Trophoblast cell (in vitro differentiated cells and primary cell): ENCODE data around the gene NFKBIE.

ENCODE experiments used
- DNase-seq, 2 donors: peaks; one replicate each; pipeline ENCODE4 v3.0.0-alpha.2; 2016
- H2AFZ ChIP-seq: 2 replicates; pipeline ENCODE4 v1.6.1; 2013; ENCODE audit warnings: low read length, moderate library complexity, mild to moderate bottlenecking; ENCODE audit not compliant: insufficient read depth, poor library complexity
- H2AK5ac ChIP-seq: 2 replicates; pipeline ENCODE4 v1.6.1; 2013; ENCODE audit warnings: mild to moderate bottlenecking, low read length
- H2BK120ac ChIP-seq: 2 replicates; pipeline ENCODE4 v1.6.1; 2013; ENCODE audit warnings: low read length, mild to moderate bottlenecking, moderate library complexity; ENCODE audit not compliant: insufficient read depth, poor library complexity
- H2BK12ac ChIP-seq: 2 replicates; pipeline ENCODE4 v1.6.1; 2013; ENCODE audit warnings: mild to moderate bottlenecking, low read length, moderate library complexity
- H2BK5ac ChIP-seq: 2 replicates; pipeline ENCODE4 v1.6.1; 2013; ENCODE audit warnings: low read length, low read depth, moderate library complexity, mild to moderate bottlenecking; ENCODE audit not compliant: poor library complexity
- H3K14ac ChIP-seq: 2 replicates; pipeline ENCODE4 v1.6.1; 2013; ENCODE audit warnings: mild to moderate bottlenecking, low read length
- H3K18ac ChIP-seq: 2 replicates; pipeline ENCODE4 v1.6.1; 2013; ENCODE audit warnings: mild to moderate bottlenecking, low read length
- H3K23ac ChIP-seq: 2 replicates; pipeline ENCODE4 v1.6.1; 2013; ENCODE audit warnings: low read length
- H3K27ac ChIP-seq: 2 replicates; pipeline ENCODE4 v1.5.1; 2013; ENCODE audit warnings: low read depth, mild to moderate bottlenecking, inconsistent platforms, low read length, moderate library complexity
- H3K27me3 ChIP-seq: 2 replicates; pipeline ENCODE4 v1.6.1; 2013; ENCODE audit warnings: inconsistent platforms, mild to moderate bottlenecking, low read length, moderate library complexity; ENCODE audit not compliant: insufficient read depth
- H3K36me3 ChIP-seq, 2 experiments: 1 replicate in 1 of 2; 2 replicates in 1 of 2; pipeline ENCODE4 v1.6.1; 2013; ENCODE audit warnings: low read length in 2 of 2, mild to moderate bottlenecking in 2 of 2, moderate library complexity in 1 of 2; ENCODE audit not compliant: insufficient read depth in 2 of 2, control insufficient read depth in 1 of 2
- H3K4ac ChIP-seq: 2 replicates; pipeline ENCODE4 v1.6.1; 2013; ENCODE audit warnings: low read depth, mild to moderate bottlenecking, low read length, moderate library complexity
- H3K4me1 ChIP-seq, 2 experiments: 1 replicate in 1 of 2; 2 replicates in 1 of 2; pipeline ENCODE4 v1.6.1; 2013; ENCODE audit warnings: low read length in 2 of 2, mild to moderate bottlenecking in 2 of 2, moderate library complexity in 1 of 2; ENCODE audit not compliant: insufficient read depth in 2 of 2, control insufficient read depth in 1 of 2
- H3K4me2 ChIP-seq: 2 replicates; pipeline ENCODE4 v1.6.1; 2013; ENCODE audit warnings: inconsistent platforms, mild to moderate bottlenecking, low read length, moderate library complexity
- H3K4me3 ChIP-seq: 2 replicates; pipeline ENCODE4 v1.5.1; 2013; ENCODE audit warnings: mild to moderate bottlenecking, low read depth, low read length, inconsistent platforms
- H3K79me1 ChIP-seq: one replicate; pipeline ENCODE4 v1.6.1; 2013; ENCODE audit warnings: low read length
- H3K79me2 ChIP-seq: 2 replicates; pipeline ENCODE4 v1.6.1; 2013; ENCODE audit warnings: low read length, mild to moderate bottlenecking; ENCODE audit not compliant: control insufficient read depth, insufficient read depth, poor library complexity
- H3K9ac ChIP-seq: 2 replicates; pipeline ENCODE4 v1.6.1; 2013; ENCODE audit warnings: mild to moderate bottlenecking, low read length
- H3K9me3 ChIP-seq: 2 replicates; pipeline ENCODE4 v1.6.1; 2013; ENCODE audit warnings: low read depth, mild to moderate bottlenecking, control low read depth, inconsistent platforms, low read length; ENCODE audit not compliant: insufficient read depth
- H4K12ac ChIP-seq: 2 replicates; pipeline ENCODE4 v1.6.1; 2013; ENCODE audit warnings: low read depth, mild to moderate bottlenecking, low read length, moderate library complexity
- H4K8ac ChIP-seq: 2 replicates; pipeline ENCODE4 v1.6.1; 2013; ENCODE audit warnings: low read depth, mild to moderate bottlenecking, low read length, moderate library complexity
- H4K91ac ChIP-seq: one replicate; pipeline ENCODE4 v1.6.1; 2013; ENCODE audit warnings: low read depth, mild to moderate bottlenecking, low read length, moderate library complexity
- WGBS: extraction: QIAGEN DNeasy Blood & Tissue Kit; methylation state at CpG from one replicate; pipeline ENCODE4 v1.1.7; 2013; ENCODE audit warnings: missing lambda C conversion rate; ENCODE audit not compliant: insufficient read length, insufficient coverage; ENCODE audit errors: extremely low coverage; 5-methylcytosine and 5-hydroxymethylcytosine counted together

NFKBIE gene

GRCh38 chr6:44311304-44311703 is 46.0 kb upstream of the NFKBIE start:
- H3K4me1 ChIP-seq = peaks cover 3 to 7% of the 10 kb centered on the region in 2 experiments
- no CpG with 5 or more reads among the region's 2 CpGs for WGBS
- no peak overlapping the region for H2AK5ac ChIP-seq
- no peak overlapping the region for H2BK12ac ChIP-seq
- no peak overlapping the region for H4K8ac ChIP-seq
- H4K12ac ChIP-seq = no peak overlapping the region
- no peak overlapping the region for H3K23ac ChIP-seq
- H3K4me3 ChIP-seq = no peak overlapping the region
- peaks cover 40 to 43% of the 10 kb centered on the region in 2 experiments for H3K36me3 ChIP-seq
- H2BK5ac ChIP-seq = no peak overlapping the region
- no peaks in the 10 kb centered on the region for H3K27me3 ChIP-seq
- no peak overlapping the region for H3K14ac ChIP-seq
- no peak overlapping the region for H3K4ac ChIP-seq
- H3K18ac ChIP-seq = no peak overlapping the region
- H3K9ac ChIP-seq = no peak overlapping the region
- H2BK120ac ChIP-seq = no peak overlapping the region
- H3K79me1 ChIP-seq = peaks cover 5% of the 10 kb centered on the region
- H4K91ac ChIP-seq = no peak overlapping the region
- no peak for DNase-seq
- no peak overlapping the region for H3K27ac ChIP-seq
- H3K4me2 ChIP-seq = no peak overlapping the region
- H3K9me3 ChIP-seq = peaks cover 4% of the 10 kb centered on the region
- H2AFZ ChIP-seq = no peak overlapping the region
- peaks cover 4% of the 10 kb centered on the region for H3K79me2 ChIP-seq

DNA sequence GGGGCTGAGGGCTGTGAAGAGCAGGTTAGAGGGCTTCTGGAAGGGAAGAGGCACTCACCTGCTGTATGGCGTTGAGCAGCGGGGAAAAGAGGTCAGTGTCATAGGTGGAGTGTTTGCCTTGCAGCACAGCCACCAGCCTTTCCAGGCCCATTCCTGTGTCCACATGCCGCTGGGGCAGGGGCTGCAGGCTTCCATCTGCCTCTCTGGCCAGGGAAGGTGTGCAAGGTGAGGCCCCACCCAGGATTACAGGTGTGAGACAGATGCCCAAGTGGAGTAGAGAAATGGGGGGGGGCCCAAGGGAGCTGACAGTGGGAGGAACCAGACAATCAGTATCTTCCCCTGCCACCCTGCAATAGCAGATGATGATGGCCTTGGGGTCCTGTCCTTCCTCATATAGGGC is 44.9 kb upstream of the NFKBIE start:
- H3K4me2 ChIP-seq = no peak overlapping the region

GRCh38 chr6:44309631-44310030 is 44.3 kb upstream of the NFKBIE start:
- no peak overlapping the region for H3K23ac ChIP-seq
- H3K4me2 ChIP-seq = no peak overlapping the region
- no peak overlapping the region for H4K91ac ChIP-seq
- H2BK120ac ChIP-seq = no peak overlapping the region
- no peak overlapping the region for H3K27ac ChIP-seq
- H3K18ac ChIP-seq = no peak overlapping the region
- H3K9me3 ChIP-seq = peaks cover 4% of the 10 kb centered on the region
- H3K36me3 ChIP-seq = peaks cover 57 to 60% of the 10 kb centered on the region in 2 experiments
- H2BK12ac ChIP-seq = no peak overlapping the region
- no peak for DNase-seq
- no peak overlapping the region for H2AK5ac ChIP-seq
- H2BK5ac ChIP-seq = no peak overlapping the region
- peaks cover 5% of the 10 kb centered on the region for H3K79me1 ChIP-seq
- no peak overlapping the region for H3K9ac ChIP-seq
- H3K4me1 ChIP-seq = peaks cover 3 to 7% of the 10 kb centered on the region in 2 experiments
- H4K8ac ChIP-seq = no peak overlapping the region
- no peak overlapping the region for H2AFZ ChIP-seq
- H3K27me3 ChIP-seq = no peaks in the 10 kb centered on the region
- peaks cover 4% of the 10 kb centered on the region for H3K79me2 ChIP-seq
- no peak overlapping the region for H3K14ac ChIP-seq
- no peak overlapping the region for H3K4ac ChIP-seq
- no peak overlapping the region for H4K12ac ChIP-seq
- no peak overlapping the region for H3K4me3 ChIP-seq

More for the DNA sequence above, 44.9 kb upstream of the NFKBIE start:
- Histone ChIP-seq H2BK5ac (no peak overlapping the region), H2AFZ (no peak overlapping the region), H3K4me3 (no peak overlapping the region), H4K8ac (no peak overlapping the region), H4K91ac (no peak overlapping the region), H2AK5ac (no peak overlapping the region), H3K79me2 (peaks cover 4% of the 10 kb centered on the region), H3K36me3 (peaks cover 50 to 54% of the 10 kb centered on the region in 2 experiments), H3K27ac (no peak overlapping the region), H3K23ac (no peak overlapping the region), H3K79me1 (peaks cover 5% of the 10 kb centered on the region), H3K9me3 (peaks cover 4% of the 10 kb centered on the region), H4K12ac (no peak overlapping the region), H2BK120ac (no peak overlapping the region), H3K4ac (no peak overlapping the region), H3K14ac (no peak overlapping the region), H3K18ac (no peak overlapping the region), H3K27me3 (no peaks in the 10 kb centered on the region), H2BK12ac (no peak overlapping the region), H3K9ac (no peak overlapping the region), H3K4me1 (peaks cover 3 to 7% of the 10 kb centered on the region in 2 experiments)
- DNase-seq = no peak
- no CpG with 5 or more reads among the region's 3 CpGs for WGBS

- H3K27me3 ChIP-seq = no peaks in the 10 kb centered on the region
These were observed 43.7 kb upstream of the NFKBIE start for GRCh38 chr6:44309092-44309491.

More at GRCh38 chr6:44309092-44309491, 43.7 kb upstream of the NFKBIE start:
- H3K4ac ChIP-seq = no peak overlapping the region
- no peak overlapping the region for H3K4me2 ChIP-seq
- WGBS = no CpG with 5 or more reads among the region's 2 CpGs
- H2BK120ac ChIP-seq = no peak overlapping the region
- H3K23ac ChIP-seq = no peak overlapping the region
- H3K4me1 ChIP-seq = peaks cover 3 to 7% of the 10 kb centered on the region in 2 experiments
- H3K79me2 ChIP-seq = peaks cover 4% of the 10 kb centered on the region
- peaks cover 62 to 65% of the 10 kb centered on the region in 2 experiments for H3K36me3 ChIP-seq
- no peak overlapping the region for H3K14ac ChIP-seq
- no peak overlapping the region for H2AK5ac ChIP-seq
- peaks cover 5% of the 10 kb centered on the region for H3K79me1 ChIP-seq
- H3K27ac ChIP-seq = no peak overlapping the region
- no peak for DNase-seq
- H4K12ac ChIP-seq = no peak overlapping the region
- no peak overlapping the region for H3K18ac ChIP-seq
- H4K8ac ChIP-seq = no peak overlapping the region
- H4K91ac ChIP-seq = no peak overlapping the region
- H2BK12ac ChIP-seq = no peak overlapping the region
- no peak overlapping the region for H2AFZ ChIP-seq
- no peak overlapping the region for H3K9ac ChIP-seq
- peaks cover 4% of the 10 kb centered on the region for H3K9me3 ChIP-seq
- no peak overlapping the region for H2BK5ac ChIP-seq
- H3K4me3 ChIP-seq = no peak overlapping the region
